Measurements from ENCODE around the gene ANKRD40. TPM values are rescaled to one million over a fixed set of nuclear protein-coding genes. Genes with fewer than 3 reads are reported as not detected.

The ANKRD40 gene
- total RNA-seq, 1 experiment from 2014 or later, result 83.1 TPM

DNA sequence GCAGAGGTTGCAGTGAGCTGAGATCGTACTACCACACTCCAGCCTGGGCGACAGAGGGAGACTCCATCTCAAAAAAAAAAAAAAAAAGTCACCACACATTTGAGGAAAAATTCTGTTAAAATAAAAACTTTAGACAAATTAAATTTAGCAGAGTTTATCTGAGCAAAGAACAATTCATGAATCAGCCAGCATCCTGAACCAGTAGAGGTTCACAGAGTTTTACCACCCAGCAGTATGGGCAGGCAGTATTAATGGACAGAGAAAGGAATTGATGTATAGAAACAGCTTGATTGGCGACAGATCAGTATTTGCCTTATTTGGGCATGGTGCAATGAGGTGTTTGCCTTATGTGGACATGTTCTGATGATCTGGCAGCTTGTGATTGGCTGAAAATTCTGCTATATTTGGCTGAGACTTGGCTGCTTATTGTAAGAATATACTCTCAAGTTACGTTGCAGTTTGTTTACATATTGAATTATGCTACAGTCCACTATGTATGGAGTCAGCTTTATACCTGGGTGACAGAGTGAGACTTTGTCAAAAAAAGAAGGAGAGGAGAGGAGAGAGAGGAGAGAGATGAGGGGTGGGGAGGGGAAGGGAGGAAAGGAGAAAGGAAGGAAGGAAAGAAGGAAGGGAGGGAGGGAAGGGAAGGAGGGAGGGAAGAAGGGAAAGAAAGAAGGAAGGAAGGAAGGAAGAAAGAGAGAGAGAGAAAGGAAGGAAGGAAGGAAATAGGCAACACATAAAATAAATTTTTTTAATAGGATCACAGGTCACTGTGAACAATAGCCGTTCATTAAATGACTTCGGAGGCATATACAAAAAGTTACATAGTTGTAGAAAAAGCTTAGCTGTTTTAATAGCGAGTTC, 58.4 kb downstream of the ANKRD40 start:
- no peak for DNase-seq (ENCODE audit: low read depth in 1 of 2, low spot score in 2 of 2)

DNA sequence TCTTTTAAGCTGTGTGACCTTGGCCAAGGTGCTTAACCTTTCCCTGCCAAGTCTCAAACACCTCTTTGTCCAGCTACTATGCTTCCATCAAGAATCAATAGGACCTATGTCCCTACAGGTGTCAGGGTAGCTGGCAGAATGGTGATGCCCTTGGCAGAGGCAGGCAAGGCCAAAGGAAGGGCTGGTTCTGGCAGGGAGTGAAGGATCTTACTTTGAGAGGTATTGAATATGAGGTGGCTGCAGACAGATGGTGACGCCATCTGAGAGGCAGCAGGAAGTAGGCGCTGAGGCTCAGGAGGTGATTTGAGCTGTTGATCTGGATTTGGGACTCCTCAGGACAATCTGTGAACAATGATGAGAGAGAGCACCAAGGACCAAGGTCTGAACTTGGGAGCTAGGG, 60.5 kb downstream of the ANKRD40 start:
- no peaks in the 10 kb centered on the region; the same call in 1 of the 2 replicates for H3K9me3 ChIP-seq (replicated peaks)
- peaks cover 10% of the 10 kb centered on the region for H3K4me1 ChIP-seq (replicated peaks)
- H3K27ac ChIP-seq, result no peak overlapping the region

More for the DNA sequence above, 58.4 kb downstream of the ANKRD40 start:
- H3K4me3 ChIP-seq, result no peak overlapping the region
- peaks cover 6% of the 10 kb centered on the region; the same call in 1 of the 2 replicates for H3K9me3 ChIP-seq (replicated peaks)
- no peaks in the 10 kb centered on the region for H3K36me3 ChIP-seq
- 0 out of 2 replicates have a peak, but pooled peaks cover 3% of the 10 kb centered on the region for H3K4me1 ChIP-seq (replicated peaks)
- no peaks in the 10 kb centered on the region for H3K27me3 ChIP-seq (replicated peaks)
- no peak overlapping the region for H3K27ac ChIP-seq

DNA sequence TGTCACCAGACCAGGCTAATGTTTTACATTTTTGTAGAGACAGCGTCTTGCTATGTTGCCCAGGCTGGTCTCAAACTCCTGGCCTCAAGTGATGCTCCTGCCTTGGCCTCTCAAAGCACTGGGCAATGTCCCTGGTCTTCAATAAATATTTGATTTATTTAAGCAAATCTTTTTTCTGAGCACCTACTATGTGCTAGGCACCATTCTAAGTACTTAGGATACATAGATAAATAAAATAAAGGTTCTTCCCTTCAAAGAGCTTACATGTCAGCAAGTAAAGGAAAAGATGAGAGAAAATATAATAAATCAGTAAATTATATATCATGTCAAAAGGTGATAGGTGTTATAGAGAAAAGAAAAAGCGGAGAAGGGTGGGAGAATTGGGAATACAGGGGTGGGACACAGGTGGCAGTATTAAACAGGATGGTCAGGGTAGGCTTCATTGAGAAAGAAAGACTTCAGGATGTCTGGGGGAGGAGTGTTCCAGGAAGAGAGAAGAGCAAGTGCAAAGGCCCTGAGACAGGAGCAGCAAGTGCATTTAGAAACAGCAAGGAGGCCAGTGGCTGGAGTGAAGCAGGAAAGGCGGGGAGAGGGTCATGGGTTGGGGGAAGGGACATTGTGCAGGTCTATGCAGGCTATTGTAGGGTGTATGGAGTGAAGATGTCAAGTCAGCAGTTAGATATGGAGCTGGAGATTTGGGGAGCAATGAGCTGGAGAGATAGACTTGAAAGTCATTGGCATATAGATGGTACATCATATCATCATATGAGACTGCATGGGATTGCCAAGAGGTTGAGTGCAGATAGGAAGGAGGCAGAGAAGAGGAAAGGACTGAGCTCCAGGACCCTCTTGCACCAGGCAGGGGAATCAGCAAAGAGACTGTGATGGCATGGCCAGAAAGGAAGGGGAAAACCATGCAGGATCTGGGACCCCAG, 61.7 kb downstream of the ANKRD40 start:
- no peak for DNase-seq (ENCODE audit: low read depth in 1 of 2, low spot score in 2 of 2)
- H3K27ac ChIP-seq, result no peak overlapping the region
- peaks cover 17% of the 10 kb centered on the region for H3K4me1 ChIP-seq (replicated peaks)
- no peaks in the 10 kb centered on the region; the same call in 1 of the 2 replicates for H3K9me3 ChIP-seq (replicated peaks)
- no peaks in the 10 kb centered on the region for H3K27me3 ChIP-seq (replicated peaks)
- no peak overlapping the region for H3K4me3 ChIP-seq
- no peaks in the 10 kb centered on the region for H3K36me3 ChIP-seq

More for the DNA sequence above, 60.5 kb downstream of the ANKRD40 start:
- H3K4me3 ChIP-seq, result no peak overlapping the region
- no peaks in the 10 kb centered on the region for H3K36me3 ChIP-seq
- no peaks in the 10 kb centered on the region for H3K27me3 ChIP-seq (replicated peaks)
- DNase-seq (ENCODE audit: low read depth in 1 of 2, low spot score in 2 of 2), result no peak

Other genes with a start within 250 kb of the ANKRD40 start
- not detected in 2 replicates for gene CHAD, start 239.0 kb downstream of the ANKRD40 start, total RNA-seq (2014; rRNA removed; shearing (Covaris generic))
- 10.0 and 15.8 TPM in 2 replicates for gene RSAD1, start 229.1 kb downstream of the ANKRD40 start, total RNA-seq (2014; rRNA removed; shearing (Covaris generic))
- gene MYCBPAP, start 199.5 kb downstream of the ANKRD40 start, total RNA-seq (2014; rRNA removed; shearing (Covaris generic)), result not detected in 2 replicates
- 0.03 TPM in 1 of 2 replicates, not detected in the other for gene EPN3, start 175.2 kb downstream of the ANKRD40 start, total RNA-seq (2014; rRNA removed; shearing (Covaris generic))
- 35.7 and 50.7 TPM in 2 replicates for gene SPATA20, start 160.7 kb downstream of the ANKRD40 start, total RNA-seq (2014; rRNA removed; shearing (Covaris generic))
- gene CACNA1G, start 147.2 kb downstream of the ANKRD40 start, total RNA-seq (2014; rRNA removed; shearing (Covaris generic)), result 0.13 TPM in 1 of 2 replicates, not detected in the other
- 7.6 and 9.6 TPM in 2 replicates for gene ABCC3, start 73.0 kb downstream of the ANKRD40 start, total RNA-seq (2014; rRNA removed; shearing (Covaris generic))
- gene LUC7L3, start 11.7 kb upstream of the ANKRD40 start, total RNA-seq (2014; rRNA removed; shearing (Covaris generic)), result 46.4 and 49.6 TPM in 2 replicates
- not detected in 2 replicates for gene ANKRD40CL, start 59.6 kb upstream of the ANKRD40 start, total RNA-seq (2014; rRNA removed; shearing (Covaris generic))
- not detected in 2 replicates for gene WFIKKN2, start 127.7 kb upstream of the ANKRD40 start, total RNA-seq (2014; rRNA removed; shearing (Covaris generic))
- 0.28 and 3.1 TPM in 2 replicates for gene TOB1, start 158.4 kb upstream of the ANKRD40 start, total RNA-seq (2014; rRNA removed; shearing (Covaris generic))

All from SJSA1 (cell line).